ENCODE results near the gene CD19. TPM values are rescaled to one million over a fixed set of nuclear protein-coding genes. Genes with fewer than 3 reads are reported as not detected.
"Not testable (repeated sequence)": the region's sequence is repeated elsewhere in the genome, so short reads cannot be mapped to it uniquely, and the experiment has no call there.

CD19 gene
- total RNA-seq, 2 experiments from 2014 or later = 0.29 TPM; not detected in 1

DNA sequence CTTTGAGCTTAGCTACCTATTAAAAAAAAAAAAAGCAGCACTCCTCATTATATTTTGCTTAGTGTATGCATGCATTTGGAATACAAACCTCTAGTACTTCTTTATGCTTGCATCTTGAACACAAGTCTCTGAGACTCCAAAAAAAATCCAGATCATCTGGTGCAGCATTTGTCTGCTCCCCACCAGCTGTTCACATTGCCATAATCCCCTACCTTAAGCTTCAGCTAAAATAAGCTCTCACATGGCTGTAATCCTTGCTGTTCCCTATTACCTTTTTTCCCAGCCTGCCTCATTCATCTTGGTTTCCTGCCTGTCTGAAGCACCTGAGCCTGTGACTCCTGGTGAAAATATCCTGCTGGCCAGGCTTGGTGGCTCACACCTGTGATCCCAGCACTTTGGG is 11.5 kb downstream of the CD19 start:
- no peak for DNase-seq
- Mint-ChIP-seq H3K27ac (no peak overlapping the region), H3K4me3 (no peak overlapping the region), H3K9me3 (no peaks in the 10 kb centered on the region), H3K4me1 (ENCODE audit: low read depth) (peaks cover 5% of the 10 kb centered on the region), H3K27me3 (no peaks in the 10 kb centered on the region), H3K36me3 (no peaks in the 10 kb centered on the region)
- POLR2A ChIA-PET = no interaction called here
- intact Hi-C loops (cut with micrococcal nuclease) = no loop called here
- CTCF ChIA-PET = interaction anchor here (2.8 to 3.4 kb wide), 4 partner anchors 17 to 96 kb away, joined by 29 to 42 read pairs (median 35); partner anchors contain the start of genes RABEP2, SH2B1 and TUFM

DNA sequence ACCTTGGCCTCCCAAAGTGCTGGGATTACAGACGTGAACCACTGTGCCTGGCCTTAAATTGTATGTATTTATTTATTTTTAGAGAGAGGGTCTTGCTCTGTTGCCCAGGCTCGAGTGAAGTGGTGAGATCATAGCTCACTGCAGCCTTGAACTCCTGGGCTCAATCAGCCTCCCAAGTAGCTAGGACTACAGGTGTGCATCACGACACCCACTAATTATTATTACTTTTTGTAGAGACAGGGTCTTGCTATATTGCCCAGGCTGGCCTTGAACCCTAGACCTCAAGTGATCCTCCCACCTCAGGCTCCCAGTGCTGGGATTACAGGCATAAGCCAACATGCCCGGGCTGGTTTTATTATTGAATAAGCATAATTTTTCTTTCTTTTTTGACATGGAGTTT is 14.9 kb downstream of the CD19 start:
- intact Hi-C loops (cut with micrococcal nuclease) = no loop called here
- H3K4me1 Mint-ChIP-seq (ENCODE audit: low read depth) = peaks cover 9% of the 10 kb centered on the region

DNA sequence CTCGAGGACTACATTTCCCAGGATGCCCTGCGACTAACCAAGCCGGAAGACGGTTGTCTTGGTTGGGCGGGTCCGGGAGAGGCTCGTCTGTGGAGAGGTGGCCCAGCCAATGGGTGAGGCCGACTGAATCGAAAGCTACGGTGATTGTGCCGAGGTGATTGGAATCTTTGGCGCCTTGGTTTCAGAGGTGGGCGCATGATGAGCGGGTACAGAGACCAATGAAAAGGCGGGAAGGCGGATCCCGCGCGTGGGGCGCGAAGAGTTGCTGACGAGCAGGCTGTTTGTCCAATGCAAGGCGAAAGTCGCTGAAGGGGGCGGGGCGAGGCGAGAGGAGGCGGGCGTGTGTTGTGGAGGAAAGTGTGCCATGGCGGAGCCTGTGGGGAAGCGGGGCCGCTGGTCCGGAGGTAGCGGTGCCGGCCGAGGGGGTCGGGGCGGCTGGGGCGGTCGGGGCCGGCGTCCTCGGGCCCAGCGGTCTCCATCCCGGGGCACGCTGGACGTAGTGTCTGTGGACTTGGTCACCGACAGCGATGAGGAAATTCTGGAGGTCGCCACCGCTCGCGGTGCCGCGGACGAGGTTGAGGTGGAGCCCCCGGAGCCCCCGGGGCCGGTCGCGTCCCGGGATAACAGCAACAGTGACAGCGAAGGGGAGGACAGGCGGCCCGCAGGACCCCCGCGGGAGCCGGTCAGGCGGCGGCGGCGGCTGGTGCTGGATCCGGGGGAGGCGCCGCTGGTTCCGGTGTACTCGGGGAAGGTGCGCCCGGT is 19.1 kb downstream of the CD19 start, which contains the start of gene NFATC2IP:
Gene NFATC2IP (plus strand): TSS at position 290 of the 762 bp plus-strand sequence. CDS start 75 bp downstream, at position 365.
- intact Hi-C loops (cut with micrococcal nuclease) = loop anchor here (1.0 to 5.0 kb wide), 4 partner anchors 26 to 127 kb away; partner anchors contain the start of genes RABEP2, SH2B1 and TUFM
- H3K9me3 Mint-ChIP-seq = no peaks in the 10 kb centered on the region
- ChIA-PET POLR2A (interaction anchor here (0.5 to 0.6 kb wide), 2 partner anchors 105 to 782 kb away, joined by 3 read pairs; partner anchors contain the start of gene TUFM), CTCF (interaction anchor here (0.9 to 1.4 kb wide), 3 partner anchors 26 to 102 kb away, joined by 3 to 4 read pairs (median 3); no protein-coding TSS in a partner anchor)
- H3K27me3 Mint-ChIP-seq = no peaks in the 10 kb centered on the region
- H3K4me1 Mint-ChIP-seq (ENCODE audit: low read depth) = peaks cover 24% of the 10 kb centered on the region
- H3K4me3 Mint-ChIP-seq = peak within 1 kb of the TSS; percentile 95
- H3K27ac Mint-ChIP-seq = peak within 1 kb of the TSS; percentile 91
- peaks cover 27% of the 10 kb centered on the region for H3K36me3 Mint-ChIP-seq
- peak; percentile 100 for DNase-seq

More for the DNA sequence above, 14.9 kb downstream of the CD19 start:
- Mint-ChIP-seq H3K4me3 (no peak overlapping the region), H3K27ac (no peak overlapping the region), H3K36me3 (peaks cover 6% of the 10 kb centered on the region), H3K27me3 (no peaks in the 10 kb centered on the region), H3K9me3 (no peaks in the 10 kb centered on the region)
- ChIA-PET CTCF (interaction anchor here (1.4 kb wide), 1 partner anchor 73 kb away, joined by 5 read pairs; no protein-coding TSS in a partner anchor), POLR2A (no interaction called here)
- no peak for DNase-seq

DNA sequence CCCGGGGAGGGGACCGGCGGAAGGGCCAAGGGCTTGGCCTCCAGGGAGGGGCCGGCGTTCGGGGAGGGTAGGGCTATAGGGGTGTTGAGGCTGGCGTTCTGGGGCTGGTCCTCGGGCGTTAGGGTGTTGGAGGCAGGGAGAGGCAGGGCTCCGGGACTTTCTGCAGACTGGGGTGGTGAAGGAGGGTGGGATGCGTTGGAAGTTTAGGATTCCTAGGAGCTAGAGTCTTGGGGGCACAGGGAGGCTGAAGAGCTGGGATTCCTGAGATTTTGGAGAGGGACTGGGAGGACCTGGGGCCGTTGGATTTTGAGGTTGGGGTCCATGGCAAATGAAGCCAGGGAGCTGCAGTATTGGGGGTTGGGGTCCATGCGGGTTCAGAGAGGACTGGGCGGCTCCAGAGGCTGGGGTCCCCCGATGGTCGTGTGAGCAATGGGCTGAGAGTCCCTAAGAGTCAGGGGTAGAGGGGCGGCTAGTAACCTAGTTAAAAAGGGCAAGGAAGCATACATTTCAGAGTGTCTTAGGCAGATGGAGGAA is 19.7 kb downstream of the CD19 start:
- intact Hi-C loops (cut with micrococcal nuclease) = loop anchor here (5.0 kb wide), 1 partner anchor 89 kb away; the partner anchor contains the start of gene SH2B1
- Mint-ChIP-seq H3K36me3 (peaks cover 31% of the 10 kb centered on the region), H3K27me3 (no peaks in the 10 kb centered on the region), H3K27ac (peak overlapping the region; percentile 91), H3K4me1 (ENCODE audit: low read depth) (peaks cover 23% of the 10 kb centered on the region), H3K4me3 (peak overlapping the region; percentile 95), H3K9me3 (no peaks in the 10 kb centered on the region)
- ChIA-PET POLR2A (no interaction called here), CTCF (interaction anchor here (1.4 to 1.5 kb wide), 2 partner anchors 23 to 25 kb away, joined by 3 read pairs; no protein-coding TSS in a partner anchor)
- DNase-seq = no peak

DNA sequence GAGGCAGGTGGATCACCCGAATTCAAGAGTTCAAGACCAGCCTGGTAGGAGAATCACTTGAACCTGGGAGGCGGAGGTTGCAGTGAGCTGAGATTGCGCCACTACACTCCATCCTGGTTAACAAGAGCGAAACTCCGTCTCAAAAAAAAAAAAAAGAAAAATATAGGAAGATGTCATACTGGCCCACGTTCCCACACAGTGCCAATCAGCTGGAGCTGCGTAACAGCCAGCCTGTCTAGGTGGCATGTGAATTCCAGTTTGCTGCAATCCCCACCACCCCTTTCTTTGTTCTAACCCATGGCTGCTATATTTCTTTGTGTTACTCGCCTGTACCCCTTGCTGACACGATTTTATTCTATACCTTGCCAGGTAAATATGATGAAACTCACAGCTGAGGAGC is 26.4 kb downstream of the CD19 start:
- no peak overlapping the region for H3K27ac Mint-ChIP-seq
- H3K4me1 Mint-ChIP-seq (ENCODE audit: low read depth) = peaks cover 6% of the 10 kb centered on the region
- DNase-seq = no peak
- peaks cover 47% of the 10 kb centered on the region for H3K36me3 Mint-ChIP-seq
- H3K4me3 Mint-ChIP-seq = no peak overlapping the region
- POLR2A ChIA-PET = no interaction called here
- H3K27me3 Mint-ChIP-seq = no peaks in the 10 kb centered on the region
- H3K9me3 Mint-ChIP-seq = no peaks in the 10 kb centered on the region
- intact Hi-C loops (cut with micrococcal nuclease) = no loop called here
- CTCF ChIA-PET = interaction anchor here (0.7 to 1.2 kb wide), 2 partner anchors 13 to 16 kb away, joined by 3 to 6 read pairs; partner anchors contain the start of gene SPNS1

DNA sequence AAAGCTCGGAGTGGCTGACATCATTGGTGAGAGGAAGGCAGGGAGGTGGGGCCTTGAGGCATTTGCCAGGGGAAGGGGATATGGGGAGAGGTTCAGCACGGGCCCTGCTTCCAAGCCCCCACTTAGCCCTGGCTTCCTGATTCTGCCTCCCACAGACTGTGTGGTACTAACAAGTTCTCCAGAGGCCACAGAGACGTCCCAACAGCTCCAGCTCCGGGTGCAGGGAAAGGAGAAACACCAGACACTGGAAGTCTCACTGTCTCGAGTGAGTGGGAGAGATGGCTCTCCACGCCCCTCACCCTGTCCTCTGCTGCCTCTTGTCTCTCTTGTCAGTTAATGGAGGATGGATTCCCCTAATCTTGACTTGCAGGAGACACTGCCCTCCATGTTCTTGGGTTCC is 27.1 kb downstream of the CD19 start:
- H3K27ac Mint-ChIP-seq = no peak overlapping the region
- CTCF ChIA-PET = interaction anchor here (0.7 to 1.2 kb wide), 2 partner anchors 14 to 15 kb away, joined by 3 to 6 read pairs; partner anchors contain the start of gene SPNS1
- peaks cover 3% of the 10 kb centered on the region for H3K4me1 Mint-ChIP-seq (ENCODE audit: low read depth)
- POLR2A ChIA-PET = no interaction called here
- H3K4me3 Mint-ChIP-seq = no peak overlapping the region
- H3K9me3 Mint-ChIP-seq = no peaks in the 10 kb centered on the region
- no peaks in the 10 kb centered on the region for H3K27me3 Mint-ChIP-seq
- intact Hi-C loops (cut with micrococcal nuclease) = no loop called here
- H3K36me3 Mint-ChIP-seq = peaks cover 43% of the 10 kb centered on the region
- DNase-seq = no peak

DNA sequence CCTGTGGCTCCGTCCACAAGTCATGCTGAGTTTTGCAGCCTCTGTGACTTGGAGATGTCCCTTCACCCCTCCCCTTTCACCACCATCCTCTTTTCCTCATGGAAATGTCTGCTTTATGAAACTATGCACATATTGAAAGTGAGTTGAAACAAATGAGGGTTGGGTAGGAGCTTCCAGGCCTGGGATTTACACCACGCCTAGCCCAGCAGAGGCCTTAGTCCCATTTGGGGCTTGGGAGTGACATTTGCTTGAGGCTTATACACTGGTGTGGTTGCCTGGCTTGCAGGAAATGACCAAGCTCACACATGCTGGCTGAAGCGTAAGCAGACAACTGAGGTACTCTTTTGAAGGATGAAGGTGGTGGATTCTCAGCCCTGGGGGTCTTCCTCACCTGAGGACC is 32.3 kb downstream of the CD19 start:
- CTCF ChIA-PET = interaction anchor here (0.9 to 1.1 kb wide), 2 partner anchors 10 to 19 kb away, joined by 3 read pairs; no protein-coding TSS in a partner anchor

DNA sequence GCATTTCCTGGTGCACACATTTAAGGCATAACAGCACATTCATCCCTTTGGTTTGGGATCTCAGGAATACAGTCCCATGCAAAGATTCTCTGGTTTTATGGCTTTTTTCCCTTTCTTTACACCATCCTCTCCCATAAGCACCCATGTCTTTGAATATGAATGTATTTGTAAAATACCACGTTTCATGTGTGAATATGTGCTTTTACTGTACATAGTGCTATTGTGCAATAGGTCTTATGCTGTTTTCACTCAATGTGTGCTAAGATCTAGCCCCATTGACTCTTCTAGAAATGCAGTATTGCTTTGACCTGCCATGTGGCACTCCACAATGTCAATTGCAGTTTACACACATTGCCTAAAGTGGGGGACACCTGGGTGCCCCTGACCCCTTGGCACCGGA is 32.7 kb downstream of the CD19 start:
- POLR2A ChIA-PET = no interaction called here
- intact Hi-C loops (cut with micrococcal nuclease) = no loop called here
- H3K4me3 Mint-ChIP-seq = no peak overlapping the region
- H3K27me3 Mint-ChIP-seq = no peaks in the 10 kb centered on the region
- no peaks in the 10 kb centered on the region for H3K9me3 Mint-ChIP-seq
- CTCF ChIA-PET = interaction anchor here (1.1 kb wide), 1 partner anchor 9 kb away, joined by 3 read pairs; no protein-coding TSS in a partner anchor
- no peak overlapping the region for H3K27ac Mint-ChIP-seq
- H3K36me3 Mint-ChIP-seq = peaks cover 29% of the 10 kb centered on the region
- no peaks in the 10 kb centered on the region for H3K4me1 Mint-ChIP-seq (ENCODE audit: low read depth)
- DNase-seq = no peak

More for the DNA sequence above, 32.3 kb downstream of the CD19 start:
- no peak overlapping the region for H3K4me3 Mint-ChIP-seq
- peaks cover 32% of the 10 kb centered on the region for H3K36me3 Mint-ChIP-seq
- intact Hi-C loops (cut with micrococcal nuclease) = no loop called here
- no peaks in the 10 kb centered on the region for H3K4me1 Mint-ChIP-seq (ENCODE audit: low read depth)
- DNase-seq = no peak
- POLR2A ChIA-PET = no interaction called here
- H3K27ac Mint-ChIP-seq = no peak overlapping the region
- no peaks in the 10 kb centered on the region for H3K9me3 Mint-ChIP-seq
- H3K27me3 Mint-ChIP-seq = no peaks in the 10 kb centered on the region

DNA sequence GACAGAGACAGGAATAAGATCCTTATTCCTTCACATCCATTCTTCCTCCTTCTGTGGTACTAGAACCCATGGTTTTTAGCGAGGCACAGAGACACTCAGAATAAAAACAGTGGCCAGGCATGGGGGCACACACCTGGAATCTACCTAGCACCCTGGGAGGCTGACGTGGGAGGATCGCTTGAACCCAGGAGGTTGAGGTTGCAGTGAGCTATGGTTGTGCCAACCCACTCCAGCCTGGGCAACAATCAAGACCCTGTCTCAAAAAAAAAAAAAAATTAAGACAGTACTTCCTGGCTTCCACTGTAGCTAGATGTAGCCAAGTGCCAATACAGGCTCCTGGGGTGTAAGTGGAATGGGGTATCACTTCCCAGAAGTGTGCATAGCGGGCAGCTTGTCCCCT is 35.4 kb downstream of the CD19 start:
- intact Hi-C loops (cut with micrococcal nuclease) = no loop called here
- ChIA-PET POLR2A (no interaction called here), CTCF (interaction anchor here (2.1 kb wide), 1 partner anchor 22 kb away, joined by 5 read pairs; no protein-coding TSS in a partner anchor)
- Mint-ChIP-seq H3K27me3 (no peaks in the 10 kb centered on the region), H3K4me1 (ENCODE audit: low read depth) (no peaks in the 10 kb centered on the region), H3K27ac (peak overlapping the region; percentile 19), H3K4me3 (no peak overlapping the region), H3K36me3 (peaks cover 15% of the 10 kb centered on the region), H3K9me3 (no peaks in the 10 kb centered on the region)
- no peak for DNase-seq

DNA sequence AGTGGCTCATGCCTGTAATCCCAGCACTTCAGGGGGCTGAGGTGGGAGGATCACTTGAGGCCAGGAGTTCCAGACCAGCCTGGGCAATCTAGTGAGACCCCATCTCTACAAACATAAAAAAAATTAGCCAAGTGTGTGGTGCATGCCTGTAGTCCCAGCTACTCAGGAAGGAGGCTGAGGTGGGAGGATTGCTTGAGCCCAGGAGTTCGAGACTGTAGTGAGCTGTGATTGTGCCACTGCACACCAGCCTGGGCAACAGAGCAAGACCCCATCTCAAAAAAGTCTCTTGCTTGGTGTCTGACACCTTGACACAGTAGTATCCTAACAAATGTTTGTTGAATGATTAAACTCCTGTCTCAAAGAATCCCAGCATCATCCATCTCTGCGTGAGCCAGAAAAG is 37.9 kb downstream of the CD19 start:
- H3K4me3 Mint-ChIP-seq; H3K36me3 Mint-ChIP-seq; H3K27ac Mint-ChIP-seq; H3K27me3 Mint-ChIP-seq; intact Hi-C loops (cut with micrococcal nuclease); H3K9me3 Mint-ChIP-seq; H3K4me1 Mint-ChIP-seq (ENCODE audit: low read depth); POLR2A ChIA-PET; DNase-seq: not testable (repeated sequence)
- CTCF ChIA-PET = interaction anchor here (1.4 to 2.1 kb wide), 3 partner anchors 8 to 25 kb away, joined by 3 to 7 read pairs (median 3); no protein-coding TSS in a partner anchor

DNA sequence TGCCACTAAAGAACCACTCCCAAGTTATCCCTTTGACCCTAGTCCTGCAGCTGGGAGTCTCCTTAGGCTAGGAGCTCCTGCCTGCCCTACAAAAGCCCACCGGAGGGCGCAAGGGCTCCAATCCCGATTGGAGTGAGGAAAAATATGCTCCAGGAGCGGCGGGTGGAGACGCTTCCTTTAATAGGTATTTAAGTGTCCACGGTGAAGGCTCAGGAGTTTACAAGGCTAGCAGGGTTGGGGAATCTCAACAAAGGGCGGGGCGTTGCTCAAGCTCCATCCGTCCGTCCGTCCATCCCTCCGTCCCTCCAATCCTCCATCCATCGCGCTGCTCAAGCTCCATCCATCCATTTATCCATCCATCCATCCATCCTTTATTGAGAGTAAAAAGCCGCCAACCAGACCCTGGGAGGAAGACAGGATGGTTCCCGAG is 42.3 kb downstream of the CD19 start:
- intact Hi-C loops (cut with micrococcal nuclease) = loop anchor here (1.0 to 2.0 kb wide), 4 partner anchors 11 to 49 kb away; partner anchors contain the start of genes LAT and RABEP2
- Mint-ChIP-seq H3K27me3 (no peaks in the 10 kb centered on the region), H3K36me3 (peaks cover 2% of the 10 kb centered on the region), H3K27ac (peak overlapping the region; percentile 90), H3K4me1 (ENCODE audit: low read depth) (peaks cover 31% of the 10 kb centered on the region), H3K9me3 (no peaks in the 10 kb centered on the region), H3K4me3 (peak overlapping the region; percentile 88)
- CTCF ChIA-PET = interaction anchor here (0.8 to 2.7 kb wide), 13 partner anchors 10 to 101 kb away, joined by 3 to 13 read pairs (median 3); partner anchors contain the start of gene LAT
- peak; percentile 63 for DNase-seq
- POLR2A ChIA-PET = interaction anchor here (0.8 to 2.3 kb wide), 8 partner anchors 10 to 101 kb away, joined by 3 to 10 read pairs (median 4); partner anchors contain the start of gene LAT
